Panc1 (cell line): ENCODE measurements around the gene HUNK. TPM values are rescaled to one million over a fixed set of nuclear protein-coding genes. Genes with fewer than 3 reads are reported as not detected.

Experiments used
- ATAC-seq: fragments of 200-7000 bp; cut with Tn5 transposase; 2 replicates; pipeline ENCODE4 v1.9.1; 2020; ENCODE audit warnings: mild to moderate bottlenecking, moderate library complexity
- BruUV-seq: library from RNA; stranded (reverse); fragments of 400-500 nt; replicated peaks from 2 replicates; lab custom pipeline; 2021; lab: Mats Ljungman, UMichigan
- CTCF ChIA-PET: fragments of 300-600 bp; sonication (Branson Sonifier 250); formaldehyde crosslinking; loops from one replicate; lab custom pipeline; 2022; ENCODE audit warnings: antibody characterized with exemption; lab: Charles Lee
- POLR2A ChIA-PET: fragments of 300-600 bp; sonication (Branson Sonifier 250); formaldehyde crosslinking; loops from one replicate; lab custom pipeline; 2022; ENCODE audit warnings: antibody characterized with exemption; lab: Charles Lee
- DNase-seq: peaks from one replicate; pipeline ENCODE4 v3.0.0-alpha.2; 2010; ENCODE audit warnings: low read depth, low spot score
- H3K27ac ChIP-seq: 2 replicates; pipeline ENCODE4 v1.5.1; 2011; ENCODE audit warnings: mild to moderate bottlenecking, low read length, inconsistent platforms
- H3K27me3 ChIP-seq: fragments of 200-500 bp; sonication (Bioruptor generic); 2 replicates; pipeline ENCODE4 v1.6.0; 2014; ENCODE audit warnings: low read length, inconsistent platforms; ENCODE audit not compliant: control insufficient read depth, insufficient read depth
- H3K36me3 ChIP-seq: fragments of 200-500 bp; sonication (Bioruptor generic); 2 replicates; pipeline ENCODE4 v1.5.1; 2014; ENCODE audit warnings: inconsistent platforms, mild to moderate bottlenecking, low read length, moderate library complexity; ENCODE audit not compliant: control insufficient read depth, insufficient read depth
- H3K4me1 ChIP-seq: 2 replicates; pipeline ENCODE4 v1.5.1; 2011; ENCODE audit warnings: inconsistent platforms, mild to moderate bottlenecking, low read length, moderate library complexity; ENCODE audit not compliant: control insufficient read depth, insufficient read depth
- H3K4me3 ChIP-seq, 2 experiments: 2 replicates each; pipeline ENCODE4 v1.5.1; 2011 to 2012; ENCODE audit warnings: low read depth in 2 of 2, low read length in 2 of 2, mild to moderate bottlenecking in 2 of 2, inconsistent platforms in 1 of 2, moderate library complexity in 1 of 2
- H3K9me3 ChIP-seq: fragments of 200-500 bp; sonication (Bioruptor generic); 2 replicates; pipeline ENCODE4 v1.5.1; 2014; ENCODE audit warnings: low read depth, mild to moderate bottlenecking, inconsistent platforms, low read length, moderate library complexity; ENCODE audit not compliant: control insufficient read depth, insufficient read depth
- POLR2AphosphoS5 ChIP-seq: IDR thresholded peaks from 2 replicates; pipeline ENCODE4 v1.6.1; 2012; ENCODE audit warnings: mild to moderate bottlenecking, low read depth, low read length, moderate library complexity
- SIN3A ChIP-seq: IDR thresholded peaks from 2 replicates; pipeline ENCODE4 v1.6.1; 2012; ENCODE audit warnings: low read depth, mild to moderate bottlenecking, low read length, moderate library complexity, borderline replicate concordance; ENCODE audit not compliant: insufficient read depth
- TCF7L2 ChIP-seq: IDR thresholded peaks from 2 replicates; pipeline ENCODE4 v1.6.1; 2011; ENCODE audit warnings: mild to moderate bottlenecking, low read depth, low read length, inconsistent platforms
- in situ Hi-C: cut with HindIII; loops from 2 replicates; pipeline ENCODE4 v1.10.0; 2016; ENCODE audit warnings: low sequenced_read_pairs, low pct_unique_long_range_greater_than_20kb
- intact Hi-C: fragments of 100-400 bp; cut with micrococcal nuclease; formaldehyde crosslinking; loops from one replicate; pipeline ENCODE4 v1.10.0; 2022; ENCODE audit not compliant: unreplicated experiment
- total RNA-seq: library from RNA; stranded (reverse); gene quantifications from one replicate; pipeline ENCODE4 v1.2.1, GENCODE V29; 2021; ENCODE audit not compliant: unreplicated experiment
- TF ChIP-seq, protein P1 (sequence below), 2 experiments: IDR thresholded peaks; 2 replicates each; pipeline ENCODE4 v1.6.1; 2011 to 2012; ENCODE audit warnings: low read depth in 2 of 2, control low read depth in 1 of 2, low read length in 1 of 2, mild to moderate bottlenecking in 1 of 2, moderate library complexity in 1 of 2; ENCODE audit not compliant: insufficient read depth in 1 of 2
- TF ChIP-seq, protein P2 (sequence below): fragments of 450-650 bp; IDR thresholded peaks from 2 replicates; pipeline ENCODE4 v1.5.1; 2017; ENCODE audit warnings: mild to moderate bottlenecking

Gene HUNK
- total RNA-seq, 1 experiment from 2014 or later: 0.05 TPM

DNA sequence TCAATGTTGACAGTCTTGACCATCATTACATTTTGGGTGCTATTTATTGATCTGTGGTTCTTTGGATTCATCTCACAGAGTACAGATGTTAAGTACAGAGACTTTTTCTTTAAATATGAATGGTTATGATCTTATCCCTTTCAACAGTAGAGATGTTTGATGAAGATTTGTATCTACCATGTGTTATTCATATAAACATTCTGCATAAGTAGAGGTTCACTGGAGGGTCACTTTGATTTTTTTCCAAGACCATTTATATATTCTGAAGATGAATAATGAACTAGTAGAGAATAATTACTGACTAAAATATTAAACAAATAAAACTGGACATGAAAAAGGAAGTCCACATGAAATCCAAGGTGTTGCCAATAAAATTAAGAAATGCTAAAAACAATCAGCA, 28.6 kb upstream of the HUNK start:
- DNase-seq (no peak), ATAC-seq (no peak)
- no TSS peak for BruUV-seq
- 0 out of 2 replicates have a peak, but pooled peaks cover 5% of the 10 kb centered on the region for H3K27me3 ChIP-seq
- no peaks in the 10 kb centered on the region; the same call in 1 of the 2 replicates for H3K36me3 ChIP-seq
- TF ChIP-seq, protein P1, sequence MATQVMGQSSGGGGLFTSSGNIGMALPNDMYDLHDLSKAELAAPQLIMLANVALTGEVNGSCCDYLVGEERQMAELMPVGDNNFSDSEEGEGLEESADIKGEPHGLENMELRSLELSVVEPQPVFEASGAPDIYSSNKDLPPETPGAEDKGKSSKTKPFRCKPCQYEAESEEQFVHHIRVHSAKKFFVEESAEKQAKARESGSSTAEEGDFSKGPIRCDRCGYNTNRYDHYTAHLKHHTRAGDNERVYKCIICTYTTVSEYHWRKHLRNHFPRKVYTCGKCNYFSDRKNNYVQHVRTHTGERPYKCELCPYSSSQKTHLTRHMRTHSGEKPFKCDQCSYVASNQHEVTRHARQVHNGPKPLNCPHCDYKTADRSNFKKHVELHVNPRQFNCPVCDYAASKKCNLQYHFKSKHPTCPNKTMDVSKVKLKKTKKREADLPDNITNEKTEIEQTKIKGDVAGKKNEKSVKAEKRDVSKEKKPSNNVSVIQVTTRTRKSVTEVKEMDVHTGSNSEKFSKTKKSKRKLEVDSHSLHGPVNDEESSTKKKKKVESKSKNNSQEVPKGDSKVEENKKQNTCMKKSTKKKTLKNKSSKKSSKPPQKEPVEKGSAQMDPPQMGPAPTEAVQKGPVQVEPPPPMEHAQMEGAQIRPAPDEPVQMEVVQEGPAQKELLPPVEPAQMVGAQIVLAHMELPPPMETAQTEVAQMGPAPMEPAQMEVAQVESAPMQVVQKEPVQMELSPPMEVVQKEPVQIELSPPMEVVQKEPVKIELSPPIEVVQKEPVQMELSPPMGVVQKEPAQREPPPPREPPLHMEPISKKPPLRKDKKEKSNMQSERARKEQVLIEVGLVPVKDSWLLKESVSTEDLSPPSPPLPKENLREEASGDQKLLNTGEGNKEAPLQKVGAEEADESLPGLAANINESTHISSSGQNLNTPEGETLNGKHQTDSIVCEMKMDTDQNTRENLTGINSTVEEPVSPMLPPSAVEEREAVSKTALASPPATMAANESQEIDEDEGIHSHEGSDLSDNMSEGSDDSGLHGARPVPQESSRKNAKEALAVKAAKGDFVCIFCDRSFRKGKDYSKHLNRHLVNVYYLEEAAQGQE (IDR thresholded peaks at IDR 0.05; ENCODE audit: insufficient read depth in 1 of 2, low read depth in 2 of 2, low read length in 1 of 2): no peak
- TF ChIP-seq POLR2AphosphoS5: no peak
- TF ChIP-seq SIN3A: no peak
- TF ChIP-seq, protein P2, sequence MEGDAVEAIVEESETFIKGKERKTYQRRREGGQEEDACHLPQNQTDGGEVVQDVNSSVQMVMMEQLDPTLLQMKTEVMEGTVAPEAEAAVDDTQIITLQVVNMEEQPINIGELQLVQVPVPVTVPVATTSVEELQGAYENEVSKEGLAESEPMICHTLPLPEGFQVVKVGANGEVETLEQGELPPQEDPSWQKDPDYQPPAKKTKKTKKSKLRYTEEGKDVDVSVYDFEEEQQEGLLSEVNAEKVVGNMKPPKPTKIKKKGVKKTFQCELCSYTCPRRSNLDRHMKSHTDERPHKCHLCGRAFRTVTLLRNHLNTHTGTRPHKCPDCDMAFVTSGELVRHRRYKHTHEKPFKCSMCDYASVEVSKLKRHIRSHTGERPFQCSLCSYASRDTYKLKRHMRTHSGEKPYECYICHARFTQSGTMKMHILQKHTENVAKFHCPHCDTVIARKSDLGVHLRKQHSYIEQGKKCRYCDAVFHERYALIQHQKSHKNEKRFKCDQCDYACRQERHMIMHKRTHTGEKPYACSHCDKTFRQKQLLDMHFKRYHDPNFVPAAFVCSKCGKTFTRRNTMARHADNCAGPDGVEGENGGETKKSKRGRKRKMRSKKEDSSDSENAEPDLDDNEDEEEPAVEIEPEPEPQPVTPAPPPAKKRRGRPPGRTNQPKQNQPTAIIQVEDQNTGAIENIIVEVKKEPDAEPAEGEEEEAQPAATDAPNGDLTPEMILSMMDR: no peak
- no peak for TF ChIP-seq TCF7L2
- intact Hi-C loops (no loop called here), in situ Hi-C loops (no loop called here)
- H3K4me1 ChIP-seq: no peaks in the 10 kb centered on the region
- no peak overlapping the region for H3K27ac ChIP-seq
- no peak overlapping the region for H3K4me3 ChIP-seq
- H3K9me3 ChIP-seq: no peaks in the 10 kb centered on the region
- CTCF ChIA-PET: no interaction called here
- POLR2A ChIA-PET: no interaction called here

DNA sequence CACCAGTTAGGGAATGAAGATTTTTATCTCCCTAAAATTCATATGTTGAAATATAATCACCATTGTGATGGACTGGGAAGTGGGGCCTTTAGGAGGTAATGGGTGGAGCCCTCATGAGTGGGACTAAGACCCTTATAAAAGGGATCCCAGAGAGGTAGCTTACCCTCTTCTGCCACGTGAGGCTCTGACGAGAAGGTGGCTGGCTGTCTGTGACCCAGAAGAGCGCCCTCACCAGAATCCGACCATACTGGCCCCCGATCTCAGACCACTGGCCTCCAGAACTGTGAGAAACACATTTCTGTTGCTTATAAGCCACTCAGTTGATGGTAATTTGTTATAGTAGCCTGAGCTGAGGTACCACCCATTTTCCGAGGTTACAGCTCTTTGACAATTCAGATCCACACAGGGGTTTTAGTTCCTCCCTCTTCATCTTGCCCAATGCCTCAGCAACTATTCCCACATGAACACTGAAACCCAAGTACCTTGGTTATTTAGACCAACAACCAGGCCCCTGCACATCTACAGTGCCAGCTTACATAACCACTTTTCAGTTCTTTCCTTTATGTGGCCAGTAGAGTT, 27.6 kb upstream of the HUNK start:
- in situ Hi-C loops (no loop called here), intact Hi-C loops (no loop called here)
- H3K4me3 ChIP-seq: no peak overlapping the region
- ChIA-PET POLR2A (no interaction called here), CTCF (no interaction called here)
- TF ChIP-seq TCF7L2 (no peak), POLR2AphosphoS5 (no peak), SIN3A (no peak)
- TF ChIP-seq, protein P1 (IDR thresholded peaks at IDR 0.05; ENCODE audit: insufficient read depth in 1 of 2, low read depth in 2 of 2, low read length in 1 of 2): no peak
- TF ChIP-seq, protein P2: no peak
- 0 out of 2 replicates have a peak, but pooled peaks cover 5% of the 10 kb centered on the region for H3K27me3 ChIP-seq
- H3K27ac ChIP-seq: no peak overlapping the region
- no peaks in the 10 kb centered on the region for H3K9me3 ChIP-seq
- no peaks in the 10 kb centered on the region for H3K4me1 ChIP-seq
- BruUV-seq: no TSS peak
- DNase-seq (no peak), ATAC-seq (no peak)
- no peaks in the 10 kb centered on the region; the same call in 1 of the 2 replicates for H3K36me3 ChIP-seq
